Mucosa of stomach (tissue), 1 donor: ENCODE measurements around the gene FAM181B.

Experiments
- H3K27me3 ChIP-seq: one replicate; pipeline ENCODE4 v1.7.0; 2013; ENCODE audit warnings: mild to moderate bottlenecking, low read length; ENCODE audit not compliant: control insufficient read depth, insufficient read depth
- H3K36me3 ChIP-seq: one replicate; pipeline ENCODE4 v1.7.0; 2013; ENCODE audit warnings: low read length; ENCODE audit not compliant: control insufficient read depth, insufficient read depth
- H3K4me1 ChIP-seq: one replicate; pipeline ENCODE4 v1.7.0; 2013; ENCODE audit warnings: mild to moderate bottlenecking, low read length; ENCODE audit not compliant: control insufficient read depth, insufficient read depth
- H3K4me3 ChIP-seq: one replicate; pipeline ENCODE4 v1.7.0; 2013; ENCODE audit warnings: low read length
- H3K9ac ChIP-seq: one replicate; pipeline ENCODE4 v1.7.0; 2013; ENCODE audit warnings: mild to moderate bottlenecking, low read length, moderate library complexity
- H3K9me3 ChIP-seq: one replicate; pipeline ENCODE4 v1.7.0; 2013; ENCODE audit warnings: mild to moderate bottlenecking, low read length, moderate library complexity; ENCODE audit not compliant: control insufficient read depth
- donor health status: Pancreatic carcinoma.

Gene FAM181B

DNA sequence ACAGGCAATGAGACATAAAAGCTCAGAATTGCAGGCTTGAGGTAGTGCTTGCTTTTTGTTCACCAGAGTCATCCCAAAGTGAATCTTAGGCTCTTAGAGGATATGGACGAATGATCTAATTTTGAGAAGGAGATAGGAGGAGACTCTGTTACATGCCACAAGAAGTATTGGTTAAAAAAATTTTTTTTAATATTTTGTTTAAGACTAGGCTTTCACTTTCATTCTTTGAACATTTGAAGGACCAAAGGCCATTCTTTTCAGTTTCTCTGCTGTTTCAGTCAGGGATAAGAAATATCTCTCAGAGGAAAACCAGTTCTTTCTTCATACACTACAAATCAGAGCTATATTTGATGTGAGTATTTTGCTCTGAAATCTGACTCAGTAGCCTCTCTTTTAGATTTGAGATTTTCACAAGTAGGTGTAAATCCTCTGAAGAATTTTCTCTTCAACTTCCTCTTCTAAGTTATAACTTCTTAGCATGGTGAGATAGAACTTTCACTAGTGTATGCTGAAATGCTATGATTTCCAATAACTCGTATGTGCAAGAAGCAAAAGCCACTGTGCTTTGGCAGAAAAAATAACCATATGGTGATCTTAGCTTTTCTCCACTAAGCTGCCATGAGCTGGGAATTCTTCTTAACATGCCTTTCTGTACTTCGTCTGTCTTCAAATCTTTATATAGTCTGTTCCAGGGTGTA, 24.1 kb upstream of the FAM181B start:
- Histone ChIP-seq H3K9ac (no peak overlapping the region), H3K4me3 (no peak overlapping the region), H3K27me3 (no peaks in the 10 kb centered on the region), H3K36me3 (no peaks in the 10 kb centered on the region), H3K4me1 (no peaks in the 10 kb centered on the region), H3K9me3 (no peaks in the 10 kb centered on the region)

GRCh38 chr11:82756765-82757639, 23.3 kb upstream of the FAM181B start:
- Histone ChIP-seq H3K9ac (no peak overlapping the region), H3K27me3 (no peaks in the 10 kb centered on the region), H3K4me3 (no peak overlapping the region), H3K36me3 (no peaks in the 10 kb centered on the region), H3K9me3 (no peaks in the 10 kb centered on the region), H3K4me1 (no peaks in the 10 kb centered on the region)

DNA sequence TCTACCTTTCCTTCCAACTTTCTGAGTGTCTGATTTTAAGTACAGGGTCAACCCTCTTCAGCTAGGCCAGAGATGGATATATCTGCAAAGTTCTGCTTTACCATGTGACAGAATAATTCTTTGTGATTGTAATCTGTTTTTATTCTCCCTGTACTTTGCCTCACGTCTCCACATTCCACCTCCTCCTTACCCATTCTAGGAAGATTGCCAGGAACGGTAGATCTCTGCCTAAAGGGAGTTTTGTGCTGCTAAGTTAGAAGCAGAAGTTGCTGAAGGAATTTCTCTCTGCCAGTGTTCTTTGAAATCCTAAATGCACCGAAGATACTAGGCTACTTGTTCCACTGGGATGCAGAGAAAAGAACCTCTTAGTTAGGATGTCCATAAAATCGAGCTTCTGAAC, 20.7 kb upstream of the FAM181B start:
- Histone ChIP-seq H3K4me3 (no peak overlapping the region), H3K9ac (no peak overlapping the region), H3K27me3 (no peaks in the 10 kb centered on the region), H3K9me3 (no peaks in the 10 kb centered on the region), H3K4me1 (no peaks in the 10 kb centered on the region), H3K36me3 (no peaks in the 10 kb centered on the region)

DNA sequence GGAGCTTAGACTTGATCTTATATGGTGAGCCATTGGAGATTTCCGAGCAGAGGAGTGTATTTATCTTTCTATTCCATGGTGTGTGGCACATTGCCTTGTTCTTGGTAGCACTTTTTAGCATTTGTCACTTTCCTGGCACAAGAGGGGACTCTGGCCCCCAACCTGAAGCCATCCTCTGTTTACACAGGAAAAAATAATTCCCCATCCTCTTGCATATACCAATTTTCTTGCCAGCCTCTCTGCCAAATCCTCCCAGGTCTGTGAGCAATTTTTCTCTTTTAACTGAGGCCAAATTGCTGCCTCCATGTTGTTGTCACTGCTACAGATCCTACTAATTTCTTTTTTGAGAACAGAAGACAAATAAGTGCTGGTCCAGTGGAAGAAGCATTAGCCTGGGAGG, 20.3 kb upstream of the FAM181B start:
- Histone ChIP-seq H3K4me3 (no peak overlapping the region), H3K36me3 (no peaks in the 10 kb centered on the region), H3K4me1 (no peaks in the 10 kb centered on the region), H3K9me3 (no peaks in the 10 kb centered on the region), H3K27me3 (no peaks in the 10 kb centered on the region), H3K9ac (no peak overlapping the region)

DNA sequence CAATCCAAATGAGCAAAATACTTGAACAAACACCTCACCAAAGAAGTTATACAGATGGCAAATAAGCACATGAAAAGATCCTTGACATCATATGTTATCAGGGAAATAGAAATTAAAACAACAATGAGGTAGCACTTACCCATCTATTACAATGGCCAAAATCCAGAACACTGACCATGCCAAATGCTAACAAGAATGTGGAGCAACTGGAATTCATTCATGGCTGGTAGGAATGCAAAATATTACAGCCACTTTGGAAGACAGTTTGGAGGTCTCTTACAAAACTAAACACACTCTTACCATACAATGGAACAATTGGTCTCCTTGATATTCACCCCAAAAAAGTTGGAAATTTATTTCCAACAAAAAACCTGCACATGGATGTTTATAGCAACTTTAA, 19.1 kb upstream of the FAM181B start:
- H3K27me3 ChIP-seq: no peaks in the 10 kb centered on the region
- no peaks in the 10 kb centered on the region for H3K9me3 ChIP-seq
- no peaks in the 10 kb centered on the region for H3K36me3 ChIP-seq
- H3K9ac ChIP-seq: no peak overlapping the region
- H3K4me3 ChIP-seq: no peak overlapping the region
- H3K4me1 ChIP-seq: no peaks in the 10 kb centered on the region

- Histone ChIP-seq H3K36me3 (no peaks in the 10 kb centered on the region), H3K9me3 (no peaks in the 10 kb centered on the region), H3K4me1 (no peaks in the 10 kb centered on the region), H3K9ac (no peak overlapping the region), H3K4me3 (no peak overlapping the region), H3K27me3 (no peaks in the 10 kb centered on the region)
Measured at GRCh38 chr11:82750643-82751139, 17.0 kb upstream of the FAM181B start.

GRCh38 chr11:82747471-82747870, 13.8 kb upstream of the FAM181B start:
- no peaks in the 10 kb centered on the region for H3K4me1 ChIP-seq
- H3K27me3 ChIP-seq: no peaks in the 10 kb centered on the region
- no peaks in the 10 kb centered on the region for H3K36me3 ChIP-seq
- no peak overlapping the region for H3K9ac ChIP-seq
- no peak overlapping the region for H3K4me3 ChIP-seq
- H3K9me3 ChIP-seq: no peaks in the 10 kb centered on the region

DNA sequence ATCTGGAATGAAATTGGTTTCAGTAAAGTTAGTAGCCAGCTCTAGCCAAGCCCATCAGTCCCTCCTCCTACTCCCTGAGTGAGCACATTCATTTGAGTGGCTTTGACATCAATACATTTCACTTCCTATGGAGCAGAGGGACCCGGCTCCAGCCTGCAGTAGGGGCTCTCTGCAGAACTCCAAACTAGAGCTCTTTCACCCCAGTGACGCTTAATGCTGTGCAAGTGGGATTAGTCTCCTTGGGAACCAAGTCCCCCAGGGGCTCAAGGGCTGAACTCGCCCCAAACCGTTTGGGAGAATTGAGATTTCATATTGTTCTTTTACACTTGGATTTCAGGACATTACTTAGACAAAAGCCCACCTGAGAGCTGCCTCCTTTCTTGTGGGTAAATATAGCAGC, 4.4 kb upstream of the FAM181B start:
- no peak overlapping the region for H3K9ac ChIP-seq

DNA sequence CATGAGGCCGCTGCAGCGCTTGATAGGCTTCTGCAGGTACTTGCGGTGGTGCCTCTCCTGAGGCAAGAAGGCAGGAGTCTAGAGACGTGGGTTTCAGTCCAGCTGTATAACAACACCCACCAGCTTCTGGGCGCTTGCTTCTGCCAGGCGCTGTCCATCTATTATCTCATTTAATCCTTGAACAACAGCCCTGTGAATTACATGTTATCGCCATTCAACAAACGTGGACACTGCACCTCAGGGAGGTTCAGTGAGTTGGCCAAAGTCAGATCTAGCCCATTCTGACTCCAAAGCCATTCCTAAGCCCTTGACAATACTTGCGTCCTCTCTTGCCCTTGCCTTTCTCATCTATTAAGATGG, 436 bp upstream of the FAM181B start:
- H3K9ac ChIP-seq: no peak overlapping the region
- peaks cover 51% of the 10 kb centered on the region for H3K27me3 ChIP-seq
- H3K4me3 ChIP-seq: no peak overlapping the region
- H3K9me3 ChIP-seq: no peaks in the 10 kb centered on the region
- no peaks in the 10 kb centered on the region for H3K4me1 ChIP-seq
- H3K36me3 ChIP-seq: no peaks in the 10 kb centered on the region

More for the DNA sequence above, 4.4 kb upstream of the FAM181B start:
- Histone ChIP-seq H3K36me3 (no peaks in the 10 kb centered on the region), H3K27me3 (peaks cover 24% of the 10 kb centered on the region), H3K9me3 (no peaks in the 10 kb centered on the region), H3K4me1 (no peaks in the 10 kb centered on the region), H3K4me3 (no peak overlapping the region)

DNA sequence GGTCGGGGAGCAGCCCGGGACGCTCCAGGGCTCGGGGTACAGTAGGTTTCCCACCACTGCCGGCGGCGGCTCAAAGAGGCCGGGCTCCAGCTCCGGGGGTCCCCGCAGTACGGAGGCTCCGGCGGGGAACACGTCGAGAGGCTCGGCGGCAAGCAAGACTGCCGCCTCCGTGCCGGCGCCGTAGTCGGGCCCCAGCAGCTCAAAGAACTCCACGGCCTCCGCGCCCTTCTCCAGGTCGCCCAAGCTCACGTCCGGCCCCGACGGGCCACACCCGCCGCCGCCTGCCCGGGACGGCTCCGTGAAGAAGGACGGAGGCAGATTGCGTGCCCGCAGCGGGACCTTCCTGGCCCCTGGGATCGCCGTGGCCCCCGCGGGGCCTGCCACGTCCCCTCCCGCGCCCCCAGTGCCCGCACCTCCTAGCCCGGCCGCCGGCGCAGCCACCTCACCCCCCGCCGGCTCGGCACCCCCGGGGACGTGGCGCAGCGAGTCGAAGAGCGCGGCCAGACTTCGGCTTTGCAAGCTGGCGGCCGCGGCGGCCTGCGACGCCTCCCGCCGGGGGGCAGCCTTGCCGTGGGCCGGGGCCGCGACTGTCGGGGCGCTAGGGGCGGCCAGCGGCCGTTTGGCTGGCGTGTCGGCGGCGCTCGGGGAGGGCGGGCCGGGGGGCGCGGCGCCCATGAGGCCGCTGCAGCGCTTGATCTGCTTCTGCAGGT, 775 bp downstream of the FAM181B start:
- Histone ChIP-seq H3K9me3 (no peaks in the 10 kb centered on the region), H3K4me1 (no peaks in the 10 kb centered on the region), H3K9ac (no peak overlapping the region), H3K4me3 (no peak overlapping the region), H3K36me3 (no peaks in the 10 kb centered on the region), H3K27me3 (peaks cover 51% of the 10 kb centered on the region)

DNA sequence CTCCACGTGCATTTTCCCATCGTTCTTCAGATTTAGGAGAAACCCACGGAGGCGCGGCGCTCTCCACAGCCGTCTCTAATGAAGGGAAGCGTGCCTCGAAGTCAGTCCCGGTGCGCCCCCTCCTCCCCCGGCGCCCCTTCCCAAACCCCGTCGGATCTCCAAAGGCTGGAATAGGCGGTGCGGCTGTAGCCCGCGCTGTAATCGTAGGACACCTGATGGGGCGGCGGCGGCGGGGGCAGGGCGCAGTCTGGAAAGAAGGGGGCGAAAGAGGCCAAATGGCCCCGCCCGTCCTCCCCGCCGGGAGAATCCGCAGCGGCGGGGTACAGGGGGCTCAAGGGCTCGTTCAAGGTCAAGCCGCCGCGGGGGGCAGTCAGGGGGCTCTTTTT, 1.3 kb downstream of the FAM181B start:
- Histone ChIP-seq H3K4me1 (no peaks in the 10 kb centered on the region), H3K36me3 (no peaks in the 10 kb centered on the region), H3K27me3 (peaks cover 48% of the 10 kb centered on the region), H3K9ac (no peak overlapping the region), H3K9me3 (no peaks in the 10 kb centered on the region), H3K4me3 (no peak overlapping the region)

GRCh38 chr11:82731691-82732277, 1.9 kb downstream of the FAM181B start:
- H3K4me3 ChIP-seq: no peak overlapping the region
- H3K9me3 ChIP-seq: no peaks in the 10 kb centered on the region
- no peaks in the 10 kb centered on the region for H3K36me3 ChIP-seq
- no peaks in the 10 kb centered on the region for H3K4me1 ChIP-seq
- H3K9ac ChIP-seq: no peak overlapping the region
- H3K27me3 ChIP-seq: peaks cover 45% of the 10 kb centered on the region
